ENCODE data around the gene VTN. TPM values are rescaled to one million over a fixed set of nuclear protein-coding genes. Genes with fewer than 3 reads are reported as not detected.

Gene VTN
- total RNA-seq, 1 donor from 2014 or later: 0.31 TPM

- DNase-seq: no peak
Measured at GRCh38 chr17:28395968-28396367, 25.9 kb upstream of the VTN start.

- no peak for DNase-seq
Measured at GRCh38 chr17:28395426-28395825, 25.3 kb upstream of the VTN start.

- DNase-seq: no peak
Measured at GRCh38 chr17:28394337-28395116, 24.4 kb upstream of the VTN start.

- DNase-seq: no peak
Measured at GRCh38 chr17:28392491-28392890, 22.4 kb upstream of the VTN start.

GRCh38 chr17:28391401-28391800 lies 21.3 kb upstream of the VTN start:
- no peak for DNase-seq

GRCh38 chr17:28390984-28391383 lies 20.9 kb upstream of the VTN start:
- DNase-seq: no peak

- DNase-seq: no peak
Measured at GRCh38 chr17:28390563-28390962, 20.5 kb upstream of the VTN start.

GRCh38 chr17:28390141-28390540 lies 20.0 kb upstream of the VTN start:
- no peak for DNase-seq

- DNase-seq: no peak
Measured at GRCh38 chr17:28388106-28388505, 18.0 kb upstream of the VTN start.

- DNase-seq: no peak
Measured at GRCh38 chr17:28386391-28386790, 16.3 kb upstream of the VTN start.

- DNase-seq: no peak
Measured at GRCh38 chr17:28385406-28385805, 15.3 kb upstream of the VTN start.

GRCh38 chr17:28385037-28385400 lies 14.9 kb upstream of the VTN start:
- no peak for DNase-seq

GRCh38 chr17:28384281-28385036 lies 14.4 kb upstream of the VTN start:
- DNase-seq: no peak

GRCh38 chr17:28381141-28381825 lies 11.2 kb upstream of the VTN start:
- DNase-seq: no peak

GRCh38 chr17:28379814-28380801 lies 10.0 kb upstream of the VTN start:
- DNase-seq: no peak

- DNase-seq: no peak
Measured at GRCh38 chr17:28372945-28373274, 2.8 kb upstream of the VTN start.

GRCh38 chr17:28372203-28372944 lies 2.3 kb upstream of the VTN start:
- DNase-seq: no peak

- peak; percentile 84 for DNase-seq
Measured at GRCh38 chr17:28371245-28372202, 1.4 kb upstream of the VTN start, which contains the start of gene SARM1. Gene SARM1 (plus strand): TSS chr17:28371694. CDS start chr17:28372033, 339 bp downstream.

GRCh38 chr17:28370744-28371103 lies 617 bp upstream of the VTN start:
- no peak for DNase-seq

- no peak for DNase-seq
Measured at GRCh38 chr17:28369684-28370034, 448 bp downstream of the VTN start.
